LNCaP clone FGC (cell line): ENCODE measurements around the gene NAA16.

Source experiments
- DNase-seq: peaks from one replicate; pipeline ENCODE4 v3.0.0-alpha.2; 2011; ENCODE audit warnings: low read depth
- H3K4me3 ChIP-seq: 2 replicates; pipeline ENCODE4 v1.5.1; 2011; ENCODE audit warnings: mild to moderate bottlenecking, low read depth, low read length, control low read depth
- TF ChIP-seq, protein P1 (sequence below): IDR thresholded peaks from 2 replicates; pipeline ENCODE4 v1.5.1; 2012; ENCODE audit warnings: mild to moderate bottlenecking; ENCODE audit not compliant: control insufficient read depth, insufficient read depth; ENCODE audit errors: extremely low read depth

NAA16 gene

DNA sequence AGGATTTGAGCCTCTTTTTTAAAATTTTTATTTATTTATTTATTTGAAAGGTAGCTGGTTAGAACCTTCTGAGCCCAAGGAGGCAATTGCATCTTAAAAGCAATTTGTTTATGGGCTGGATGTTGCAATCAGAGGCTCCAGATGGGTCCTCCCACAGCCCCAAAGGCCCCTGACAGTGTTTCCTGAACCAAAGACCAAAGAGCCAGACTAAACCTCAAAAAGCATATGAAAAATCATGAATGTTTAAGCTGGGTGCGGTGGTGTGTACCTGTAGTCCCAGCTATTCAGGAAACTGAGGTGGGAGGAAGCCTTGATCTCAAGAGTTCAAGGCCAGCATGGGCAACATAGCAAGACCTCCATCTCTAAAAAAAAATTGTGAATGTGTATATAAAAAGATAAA lies 78.5 kb downstream of the NAA16 start:
- H3K4me3 ChIP-seq = no peak overlapping the region
- TF ChIP-seq, protein P1, sequence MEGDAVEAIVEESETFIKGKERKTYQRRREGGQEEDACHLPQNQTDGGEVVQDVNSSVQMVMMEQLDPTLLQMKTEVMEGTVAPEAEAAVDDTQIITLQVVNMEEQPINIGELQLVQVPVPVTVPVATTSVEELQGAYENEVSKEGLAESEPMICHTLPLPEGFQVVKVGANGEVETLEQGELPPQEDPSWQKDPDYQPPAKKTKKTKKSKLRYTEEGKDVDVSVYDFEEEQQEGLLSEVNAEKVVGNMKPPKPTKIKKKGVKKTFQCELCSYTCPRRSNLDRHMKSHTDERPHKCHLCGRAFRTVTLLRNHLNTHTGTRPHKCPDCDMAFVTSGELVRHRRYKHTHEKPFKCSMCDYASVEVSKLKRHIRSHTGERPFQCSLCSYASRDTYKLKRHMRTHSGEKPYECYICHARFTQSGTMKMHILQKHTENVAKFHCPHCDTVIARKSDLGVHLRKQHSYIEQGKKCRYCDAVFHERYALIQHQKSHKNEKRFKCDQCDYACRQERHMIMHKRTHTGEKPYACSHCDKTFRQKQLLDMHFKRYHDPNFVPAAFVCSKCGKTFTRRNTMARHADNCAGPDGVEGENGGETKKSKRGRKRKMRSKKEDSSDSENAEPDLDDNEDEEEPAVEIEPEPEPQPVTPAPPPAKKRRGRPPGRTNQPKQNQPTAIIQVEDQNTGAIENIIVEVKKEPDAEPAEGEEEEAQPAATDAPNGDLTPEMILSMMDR = no peak
- DNase-seq = no peak

DNA sequence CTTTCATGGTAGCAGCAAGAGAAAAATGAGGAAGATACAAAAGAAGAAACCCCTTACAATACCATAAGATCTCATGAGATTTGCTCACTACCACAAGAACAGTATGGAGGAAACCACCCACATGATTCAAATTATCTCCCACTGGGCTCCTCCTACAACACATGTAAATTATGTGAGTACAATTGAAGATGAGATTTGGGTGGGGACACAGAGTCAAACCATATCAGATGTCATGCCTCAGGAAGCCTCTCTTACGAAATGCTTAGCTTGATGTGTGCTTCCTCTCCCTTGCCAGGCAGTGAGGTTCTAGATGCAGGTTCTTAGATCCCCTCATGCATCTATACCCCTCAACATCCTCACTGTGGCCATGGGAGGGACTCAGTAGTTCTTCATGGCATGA lies 83.1 kb downstream of the NAA16 start:
- no peak for DNase-seq
- H3K4me3 ChIP-seq = no peak overlapping the region
- TF ChIP-seq, protein P1 = no peak

DNA sequence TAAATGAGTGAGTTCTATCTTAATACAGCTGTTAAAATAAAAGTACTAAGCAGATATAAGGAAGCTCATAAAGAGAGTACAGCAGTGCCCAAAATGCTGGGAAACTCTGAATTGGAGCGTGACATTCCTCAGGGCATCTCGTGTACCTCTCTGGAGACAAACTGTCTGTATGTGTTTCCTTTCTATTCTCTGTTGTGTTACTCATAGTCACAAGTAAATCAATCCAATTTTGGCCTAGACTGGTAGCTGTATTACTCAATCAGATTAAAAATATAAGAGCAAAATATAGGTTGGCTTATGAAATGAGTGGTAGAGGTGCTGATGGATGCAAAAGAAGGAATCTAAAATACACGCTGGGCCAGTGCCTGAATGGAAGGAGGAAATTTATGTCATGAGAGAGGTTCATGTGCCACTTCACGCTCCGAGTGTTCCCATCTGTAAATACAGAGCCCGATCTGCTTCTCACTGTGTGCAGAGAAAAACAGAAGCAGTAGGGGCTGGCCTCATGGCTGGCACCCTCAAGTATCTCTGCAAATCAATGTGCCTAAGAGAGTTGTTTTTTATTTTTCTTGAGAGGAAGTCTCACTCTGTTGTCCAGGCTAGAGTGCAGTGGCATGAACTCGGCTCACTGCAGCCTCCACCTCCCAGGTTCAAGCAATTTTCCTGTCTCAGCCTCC lies 87.6 kb downstream of the NAA16 start:
- no peak overlapping the region for H3K4me3 ChIP-seq
- TF ChIP-seq, protein P1 = no peak
- DNase-seq = no peak

DNA sequence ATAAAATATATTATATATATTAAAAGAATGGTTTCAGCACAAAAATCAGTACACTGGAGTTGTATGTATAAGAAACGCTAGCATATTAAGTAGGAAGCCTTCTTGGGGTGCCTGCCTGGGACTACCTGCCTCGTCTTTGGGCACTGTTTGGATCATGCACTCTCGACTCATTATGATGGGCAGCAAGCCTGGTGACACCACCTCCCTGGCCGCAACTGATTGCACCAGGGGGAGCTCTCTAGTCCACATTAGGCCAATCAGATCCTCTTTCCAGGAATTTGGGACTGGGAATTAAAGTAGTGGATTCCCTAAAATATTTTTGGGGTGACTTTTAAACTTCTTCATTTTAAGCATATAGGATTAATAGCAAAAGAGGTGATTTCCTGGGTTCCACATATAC lies 90.3 kb downstream of the NAA16 start:
- DNase-seq = no peak
- TF ChIP-seq, protein P1 = no peak
- H3K4me3 ChIP-seq = no peak overlapping the region

DNA sequence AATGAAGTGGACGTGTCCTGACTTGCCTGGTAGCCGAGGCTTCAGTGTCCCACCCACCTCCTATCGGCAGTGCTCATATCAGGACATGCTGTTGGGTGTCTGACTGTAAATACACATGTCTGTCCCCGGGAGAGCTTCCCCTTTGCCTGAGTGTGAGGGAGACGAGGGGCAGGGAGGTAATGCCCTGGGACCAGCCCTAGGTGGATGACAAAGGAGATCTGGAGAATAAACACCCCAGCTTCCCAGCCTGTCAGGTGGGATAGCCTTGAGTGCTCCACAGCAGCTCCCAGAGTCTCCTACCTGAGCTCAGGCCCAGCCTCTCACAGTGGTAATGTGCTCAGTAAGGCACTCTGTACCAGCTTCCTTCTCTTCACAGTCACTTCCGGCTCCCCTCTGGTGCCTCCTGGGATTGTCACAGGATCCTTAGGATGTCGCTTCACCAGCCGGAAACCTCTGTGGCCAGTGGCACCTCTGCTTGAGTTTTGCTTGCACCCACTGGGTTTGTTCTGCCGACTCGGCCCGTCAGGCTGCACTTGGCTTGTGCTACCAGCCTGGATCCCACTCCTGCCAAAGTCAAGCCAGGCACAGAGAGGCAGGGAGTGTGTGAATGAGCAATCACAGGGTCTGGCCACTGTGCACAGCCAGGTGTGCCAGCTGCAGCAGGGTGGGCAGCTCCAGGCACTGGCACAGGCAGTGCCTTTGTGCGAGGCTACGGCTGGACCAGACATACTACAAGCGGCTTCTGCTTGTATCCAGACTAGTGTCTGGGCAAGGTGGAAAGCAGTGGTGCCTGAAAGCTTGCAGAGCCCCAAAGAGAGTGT lies 91.8 kb downstream of the NAA16 start:
- TF ChIP-seq, protein P1 = no peak
- DNase-seq = no peak
- H3K4me3 ChIP-seq = no peak overlapping the region

DNA sequence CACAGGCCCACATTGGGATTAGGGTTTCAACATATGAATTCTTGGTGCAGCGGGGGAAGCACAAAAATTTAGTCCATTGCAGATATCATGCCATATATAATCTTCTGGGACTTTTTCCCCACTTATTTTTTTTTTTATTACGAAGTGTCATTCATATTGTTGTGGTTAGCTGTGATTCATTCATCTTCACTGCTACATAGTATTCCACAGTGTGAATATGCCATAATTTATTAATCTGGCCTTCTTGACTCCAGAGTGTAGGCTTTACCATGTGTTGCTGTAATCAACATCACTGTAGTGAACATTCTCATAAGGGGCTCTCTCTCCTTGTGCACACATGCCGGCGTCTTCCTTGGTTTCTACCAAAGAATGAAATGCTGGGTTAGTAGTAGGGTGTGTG lies 92.9 kb downstream of the NAA16 start:
- DNase-seq = no peak
- TF ChIP-seq, protein P1 = no peak
- H3K4me3 ChIP-seq = no peak overlapping the region
